Measurements from ENCODE around the gene EVX1. TPM values are rescaled to one million over a fixed set of nuclear protein-coding genes. Genes with fewer than 3 reads are reported as not detected.

The EVX1 gene
- total and polyA plus RNA-seq, 2 of the 8 experiments (the other 6 are each of a cell fraction or from before 2014, with no cell fraction given): not detected

DNA sequence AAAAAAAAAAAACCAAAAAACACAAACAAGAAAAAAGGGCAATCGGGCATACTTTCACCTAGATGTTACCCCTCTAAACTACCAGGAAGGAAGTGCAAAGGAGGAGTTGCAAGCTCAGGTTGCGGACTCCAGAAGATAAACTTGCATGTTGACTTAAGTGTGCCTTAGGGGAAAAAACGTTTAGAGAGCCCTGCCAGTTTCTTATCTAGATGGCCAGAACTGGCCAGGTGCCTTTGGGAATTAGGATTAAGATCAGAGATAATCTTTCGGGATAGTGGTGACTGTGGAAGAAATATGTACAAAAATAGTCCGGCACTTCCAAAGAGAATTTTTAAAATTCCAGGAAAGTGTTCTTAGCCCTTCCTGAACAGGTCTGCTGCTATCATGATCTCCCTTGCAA lies 17.6 kb downstream of the EVX1 start (continued):
- TF ChIP-seq, protein P1, sequence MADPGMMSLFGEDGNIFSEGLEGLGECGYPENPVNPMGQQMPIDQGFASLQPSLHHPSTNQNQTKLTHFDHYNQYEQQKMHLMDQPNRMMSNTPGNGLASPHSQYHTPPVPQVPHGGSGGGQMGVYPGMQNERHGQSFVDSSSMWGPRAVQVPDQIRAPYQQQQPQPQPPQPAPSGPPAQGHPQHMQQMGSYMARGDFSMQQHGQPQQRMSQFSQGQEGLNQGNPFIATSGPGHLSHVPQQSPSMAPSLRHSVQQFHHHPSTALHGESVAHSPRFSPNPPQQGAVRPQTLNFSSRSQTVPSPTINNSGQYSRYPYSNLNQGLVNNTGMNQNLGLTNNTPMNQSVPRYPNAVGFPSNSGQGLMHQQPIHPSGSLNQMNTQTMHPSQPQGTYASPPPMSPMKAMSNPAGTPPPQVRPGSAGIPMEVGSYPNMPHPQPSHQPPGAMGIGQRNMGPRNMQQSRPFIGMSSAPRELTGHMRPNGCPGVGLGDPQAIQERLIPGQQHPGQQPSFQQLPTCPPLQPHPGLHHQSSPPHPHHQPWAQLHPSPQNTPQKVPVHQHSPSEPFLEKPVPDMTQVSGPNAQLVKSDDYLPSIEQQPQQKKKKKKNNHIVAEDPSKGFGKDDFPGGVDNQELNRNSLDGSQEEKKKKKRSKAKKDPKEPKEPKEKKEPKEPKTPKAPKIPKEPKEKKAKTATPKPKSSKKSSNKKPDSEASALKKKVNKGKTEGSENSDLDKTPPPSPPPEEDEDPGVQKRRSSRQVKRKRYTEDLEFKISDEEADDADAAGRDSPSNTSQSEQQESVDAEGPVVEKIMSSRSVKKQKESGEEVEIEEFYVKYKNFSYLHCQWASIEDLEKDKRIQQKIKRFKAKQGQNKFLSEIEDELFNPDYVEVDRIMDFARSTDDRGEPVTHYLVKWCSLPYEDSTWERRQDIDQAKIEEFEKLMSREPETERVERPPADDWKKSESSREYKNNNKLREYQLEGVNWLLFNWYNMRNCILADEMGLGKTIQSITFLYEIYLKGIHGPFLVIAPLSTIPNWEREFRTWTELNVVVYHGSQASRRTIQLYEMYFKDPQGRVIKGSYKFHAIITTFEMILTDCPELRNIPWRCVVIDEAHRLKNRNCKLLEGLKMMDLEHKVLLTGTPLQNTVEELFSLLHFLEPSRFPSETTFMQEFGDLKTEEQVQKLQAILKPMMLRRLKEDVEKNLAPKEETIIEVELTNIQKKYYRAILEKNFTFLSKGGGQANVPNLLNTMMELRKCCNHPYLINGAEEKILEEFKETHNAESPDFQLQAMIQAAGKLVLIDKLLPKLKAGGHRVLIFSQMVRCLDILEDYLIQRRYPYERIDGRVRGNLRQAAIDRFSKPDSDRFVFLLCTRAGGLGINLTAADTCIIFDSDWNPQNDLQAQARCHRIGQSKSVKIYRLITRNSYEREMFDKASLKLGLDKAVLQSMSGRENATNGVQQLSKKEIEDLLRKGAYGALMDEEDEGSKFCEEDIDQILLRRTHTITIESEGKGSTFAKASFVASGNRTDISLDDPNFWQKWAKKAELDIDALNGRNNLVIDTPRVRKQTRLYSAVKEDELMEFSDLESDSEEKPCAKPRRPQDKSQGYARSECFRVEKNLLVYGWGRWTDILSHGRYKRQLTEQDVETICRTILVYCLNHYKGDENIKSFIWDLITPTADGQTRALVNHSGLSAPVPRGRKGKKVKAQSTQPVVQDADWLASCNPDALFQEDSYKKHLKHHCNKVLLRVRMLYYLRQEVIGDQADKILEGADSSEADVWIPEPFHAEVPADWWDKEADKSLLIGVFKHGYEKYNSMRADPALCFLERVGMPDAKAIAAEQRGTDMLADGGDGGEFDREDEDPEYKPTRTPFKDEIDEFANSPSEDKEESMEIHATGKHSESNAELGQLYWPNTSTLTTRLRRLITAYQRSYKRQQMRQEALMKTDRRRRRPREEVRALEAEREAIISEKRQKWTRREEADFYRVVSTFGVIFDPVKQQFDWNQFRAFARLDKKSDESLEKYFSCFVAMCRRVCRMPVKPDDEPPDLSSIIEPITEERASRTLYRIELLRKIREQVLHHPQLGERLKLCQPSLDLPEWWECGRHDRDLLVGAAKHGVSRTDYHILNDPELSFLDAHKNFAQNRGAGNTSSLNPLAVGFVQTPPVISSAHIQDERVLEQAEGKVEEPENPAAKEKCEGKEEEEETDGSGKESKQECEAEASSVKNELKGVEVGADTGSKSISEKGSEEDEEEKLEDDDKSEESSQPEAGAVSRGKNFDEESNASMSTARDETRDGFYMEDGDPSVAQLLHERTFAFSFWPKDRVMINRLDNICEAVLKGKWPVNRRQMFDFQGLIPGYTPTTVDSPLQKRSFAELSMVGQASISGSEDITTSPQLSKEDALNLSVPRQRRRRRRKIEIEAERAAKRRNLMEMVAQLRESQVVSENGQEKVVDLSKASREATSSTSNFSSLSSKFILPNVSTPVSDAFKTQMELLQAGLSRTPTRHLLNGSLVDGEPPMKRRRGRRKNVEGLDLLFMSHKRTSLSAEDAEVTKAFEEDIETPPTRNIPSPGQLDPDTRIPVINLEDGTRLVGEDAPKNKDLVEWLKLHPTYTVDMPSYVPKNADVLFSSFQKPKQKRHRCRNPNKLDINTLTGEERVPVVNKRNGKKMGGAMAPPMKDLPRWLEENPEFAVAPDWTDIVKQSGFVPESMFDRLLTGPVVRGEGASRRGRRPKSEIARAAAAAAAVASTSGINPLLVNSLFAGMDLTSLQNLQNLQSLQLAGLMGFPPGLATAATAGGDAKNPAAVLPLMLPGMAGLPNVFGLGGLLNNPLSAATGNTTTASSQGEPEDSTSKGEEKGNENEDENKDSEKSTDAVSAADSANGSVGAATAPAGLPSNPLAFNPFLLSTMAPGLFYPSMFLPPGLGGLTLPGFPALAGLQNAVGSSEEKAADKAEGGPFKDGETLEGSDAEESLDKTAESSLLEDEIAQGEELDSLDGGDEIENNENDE (IDR thresholded peaks at IDR 0.05; ENCODE audit: insufficient replicate concordance, low read length): no peak
- TF ChIP-seq RAD21 (IDR thresholded peaks at IDR 0.05 in 1 of 2, conservative IDR thresholded peaks at IDR 0.05 in 1 of 2; ENCODE audit: low read depth in 2 of 2, low read length in 2 of 2) (no peak), KDM1A (IDR thresholded peaks at IDR 0.05; ENCODE audit: borderline replicate concordance, low read length) (no peak), GABPA (IDR thresholded peaks at IDR 0.05; ENCODE audit: borderline replicate concordance, insufficient read depth, low read length) (no peak), SUZ12 (IDR thresholded peaks at IDR 0.05; ENCODE audit: low read length) (no peak), SP2 (IDR thresholded peaks at IDR 0.05; ENCODE audit: low read length) (no peak), FOSL1 (IDR thresholded peaks at IDR 0.05; ENCODE audit: insufficient read depth, low read depth, low read length) (no peak), CTBP2 (IDR thresholded peaks at IDR 0.05; ENCODE audit: borderline replicate concordance, insufficient read depth, insufficient read length, low read length) (no peak), SIN3A (conservative IDR thresholded peaks at IDR 0.05 in 1 of 2, IDR thresholded peaks at IDR 0.05 in 1 of 2; ENCODE audit: low read depth in 1 of 2, low read length in 2 of 2) (no peak), NRF1 (IDR thresholded peaks at IDR 0.05; ENCODE audit: low read depth, low read length) (no peak), TCF12 (IDR thresholded peaks at IDR 0.05; ENCODE audit: low read depth, low read length) (no peak)

Measured in H1 (cell line).